ENCODE data around the gene XRCC5.

The XRCC5 gene

DNA sequence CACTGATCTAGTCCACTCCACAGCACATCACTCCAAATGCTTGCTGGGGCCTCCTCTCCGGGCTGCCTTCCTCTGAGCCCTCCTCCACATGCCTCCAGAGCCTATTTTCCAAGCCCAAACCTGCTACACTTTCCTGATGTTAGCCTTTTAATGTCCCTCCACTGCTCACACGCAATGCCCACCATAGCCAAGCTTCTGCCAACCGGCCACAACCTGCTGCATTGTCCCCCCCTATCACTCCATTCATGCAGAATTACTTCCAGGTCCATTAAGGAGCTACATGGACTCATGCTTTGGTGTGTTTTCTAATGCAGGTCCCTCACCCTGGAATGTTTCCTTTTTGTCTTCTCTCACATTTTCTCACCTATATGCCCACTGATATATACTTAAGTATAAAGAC, 133.9 kb downstream of the XRCC5 start:
- intact Hi-C loops (cut with DNase I), result no loop called here
- peak in 1 of 42 donors; percentile 8 for DNase-seq

DNA sequence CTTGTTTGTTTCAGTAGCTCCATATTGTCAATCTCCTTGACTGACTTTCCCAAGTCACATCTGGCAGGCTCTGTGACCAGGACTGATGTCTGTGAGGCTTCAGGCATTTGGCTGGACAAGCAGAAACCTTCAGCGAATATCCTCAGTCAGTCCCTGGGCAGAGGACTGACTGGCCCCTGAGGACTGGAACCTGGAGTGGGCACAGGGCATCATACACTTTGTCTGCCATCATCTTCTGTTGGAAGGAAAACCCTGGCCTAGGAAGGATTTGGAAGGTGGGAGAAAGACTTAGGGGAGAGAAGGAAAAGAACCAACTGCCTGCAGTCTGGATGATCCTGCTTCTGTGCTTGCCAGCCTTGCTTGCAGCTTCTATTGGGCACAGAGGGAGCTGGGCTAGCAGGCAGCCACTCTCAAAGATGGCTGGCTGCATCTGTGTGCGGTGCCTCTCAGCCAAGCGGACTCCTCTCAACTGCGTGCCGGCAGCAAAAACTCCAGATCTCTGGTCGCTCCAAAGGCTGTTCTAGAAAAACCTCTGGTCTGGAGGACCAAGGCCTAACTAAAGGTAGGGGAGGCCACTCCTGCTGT, 136.3 kb downstream of the XRCC5 start:
- peak in 2 of 42 donors; percentile 14 to 20 for DNase-seq
- intact Hi-C loops (cut with DNase I), result no loop called here

DNA sequence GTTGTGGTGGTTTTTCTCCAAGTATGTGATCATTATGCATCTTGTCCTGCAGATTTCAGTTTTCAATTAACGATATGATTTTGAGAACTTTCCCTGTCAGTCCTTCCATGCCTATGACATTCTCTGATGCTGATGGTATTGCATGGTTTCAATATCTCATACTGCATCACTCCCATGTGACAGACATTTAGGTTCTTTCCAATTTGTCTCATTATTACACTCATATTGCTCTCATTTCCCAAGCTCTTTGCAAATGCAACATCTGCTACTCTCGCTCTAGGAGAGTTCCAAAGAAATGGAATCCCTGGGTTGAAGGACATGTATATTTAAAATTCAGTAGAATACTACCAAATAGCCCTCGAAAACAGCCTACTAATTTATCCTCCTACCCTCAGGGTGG, 137.6 kb downstream of the XRCC5 start:
- DNase-seq, result no peak
- intact Hi-C loops (cut with DNase I), result no loop called here
